ENCODE results near the gene CLMP.

DNA sequence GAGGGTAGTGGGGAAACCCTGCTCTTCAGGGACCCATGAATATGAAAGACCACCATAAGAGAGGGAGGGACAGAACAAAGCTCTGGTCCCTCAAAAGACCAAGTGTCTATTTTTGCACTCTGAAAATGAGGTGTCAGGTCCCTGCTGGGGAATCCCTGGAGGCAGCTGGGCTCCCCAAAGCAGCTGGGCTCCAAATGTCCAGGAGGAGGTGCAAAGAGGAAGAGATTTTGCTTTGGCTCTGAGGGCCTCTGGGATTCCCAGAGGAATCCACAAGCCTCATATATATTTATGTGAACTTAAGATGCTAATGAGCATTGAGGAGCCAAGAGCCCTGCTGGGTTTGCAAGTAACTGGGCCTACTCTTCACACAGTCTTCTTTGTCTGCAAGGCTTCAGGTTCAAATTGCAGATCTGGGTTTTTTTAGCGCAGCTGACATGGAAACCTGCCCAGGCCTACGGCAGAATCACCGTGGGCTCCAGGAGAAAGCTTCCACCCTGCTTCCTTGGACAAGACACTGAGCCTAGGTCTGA, 26.0 kb downstream of the CLMP start:
- TF ChIP-seq YY1 (IDR thresholded peaks at IDR 0.05): no peak
- TF ChIP-seq, protein P1, sequence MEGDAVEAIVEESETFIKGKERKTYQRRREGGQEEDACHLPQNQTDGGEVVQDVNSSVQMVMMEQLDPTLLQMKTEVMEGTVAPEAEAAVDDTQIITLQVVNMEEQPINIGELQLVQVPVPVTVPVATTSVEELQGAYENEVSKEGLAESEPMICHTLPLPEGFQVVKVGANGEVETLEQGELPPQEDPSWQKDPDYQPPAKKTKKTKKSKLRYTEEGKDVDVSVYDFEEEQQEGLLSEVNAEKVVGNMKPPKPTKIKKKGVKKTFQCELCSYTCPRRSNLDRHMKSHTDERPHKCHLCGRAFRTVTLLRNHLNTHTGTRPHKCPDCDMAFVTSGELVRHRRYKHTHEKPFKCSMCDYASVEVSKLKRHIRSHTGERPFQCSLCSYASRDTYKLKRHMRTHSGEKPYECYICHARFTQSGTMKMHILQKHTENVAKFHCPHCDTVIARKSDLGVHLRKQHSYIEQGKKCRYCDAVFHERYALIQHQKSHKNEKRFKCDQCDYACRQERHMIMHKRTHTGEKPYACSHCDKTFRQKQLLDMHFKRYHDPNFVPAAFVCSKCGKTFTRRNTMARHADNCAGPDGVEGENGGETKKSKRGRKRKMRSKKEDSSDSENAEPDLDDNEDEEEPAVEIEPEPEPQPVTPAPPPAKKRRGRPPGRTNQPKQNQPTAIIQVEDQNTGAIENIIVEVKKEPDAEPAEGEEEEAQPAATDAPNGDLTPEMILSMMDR (IDR thresholded peaks at IDR 0.05; ENCODE audit: low read depth, low read length, missing input control): no peak
- TF ChIP-seq TAF1 (conservative IDR thresholded peaks at IDR 0.05): no peak
- TF ChIP-seq, protein P2, sequence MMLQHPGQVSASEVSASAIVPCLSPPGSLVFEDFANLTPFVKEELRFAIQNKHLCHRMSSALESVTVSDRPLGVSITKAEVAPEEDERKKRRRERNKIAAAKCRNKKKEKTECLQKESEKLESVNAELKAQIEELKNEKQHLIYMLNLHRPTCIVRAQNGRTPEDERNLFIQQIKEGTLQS (IDR thresholded peaks at IDR 0.05): no peak
- TF ChIP-seq RAD21 (IDR thresholded peaks at IDR 0.05): no peak
